Midbrain (tissue), 1 donor: ENCODE measurements around the gene C16orf89.

Source experiments
- DNase-seq: peaks from one replicate; lab custom pipeline; 2025; lab: John Stamatoyannopoulos, UW

Gene C16orf89

DNA sequence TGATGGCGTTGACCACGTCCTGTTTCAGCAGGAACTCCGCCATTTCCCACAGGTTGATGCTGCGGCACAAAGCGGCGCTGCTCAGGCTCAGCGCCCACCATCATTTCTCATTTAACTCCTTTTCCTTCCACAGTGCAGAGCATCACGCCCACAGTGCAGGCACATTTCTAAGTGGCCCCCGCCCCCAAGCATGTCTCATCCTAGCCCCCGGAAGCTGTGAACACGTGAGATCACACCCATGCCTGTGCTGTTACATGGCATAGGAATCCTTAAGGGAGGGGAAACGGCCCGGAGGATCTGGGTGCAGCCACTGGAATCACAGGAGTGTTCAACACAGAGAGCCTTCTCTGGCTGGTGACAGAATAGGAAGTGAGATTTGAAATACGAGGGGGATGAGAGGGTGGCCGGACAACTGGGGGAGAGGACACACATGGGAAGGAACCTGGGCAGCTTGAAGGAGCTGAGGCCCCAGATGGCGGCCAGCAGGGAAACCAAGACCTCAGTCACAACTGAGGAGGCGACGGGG, 36.7 kb downstream of the C16orf89 start:
- DNase-seq: no peak

DNA sequence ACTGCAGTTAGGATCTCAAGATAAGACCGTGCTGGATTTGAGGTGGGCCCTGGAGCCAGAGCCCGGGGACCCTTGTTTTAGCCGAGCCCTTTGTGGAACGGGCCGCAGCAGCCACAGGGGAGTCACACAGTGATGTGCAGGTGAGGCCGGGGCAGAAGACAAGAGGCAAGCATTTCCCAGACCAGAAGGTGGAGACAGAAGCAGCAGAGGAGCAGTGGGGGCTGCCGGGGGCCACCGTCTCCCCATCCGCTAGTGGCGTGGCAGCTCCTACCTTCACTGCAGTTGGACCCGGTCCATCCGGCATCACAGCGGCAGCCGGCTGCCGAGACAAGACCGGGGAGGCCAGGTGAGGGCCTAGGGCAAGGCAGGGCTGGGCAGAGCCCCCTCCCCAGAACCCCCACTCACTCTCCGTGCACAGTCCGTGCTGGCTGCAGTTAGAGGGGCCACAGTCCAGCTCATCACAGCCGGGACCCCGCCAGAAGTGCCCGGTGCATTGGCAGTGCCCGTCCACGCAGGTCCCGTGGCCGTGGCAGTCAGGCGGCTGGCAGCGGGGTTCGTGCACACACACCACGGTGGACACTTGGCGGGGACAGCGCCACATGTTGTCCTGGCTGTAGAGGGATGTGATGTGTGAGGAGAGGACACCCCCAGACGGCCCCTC, 38.1 kb downstream of the C16orf89 start:
- DNase-seq: no peak

DNA sequence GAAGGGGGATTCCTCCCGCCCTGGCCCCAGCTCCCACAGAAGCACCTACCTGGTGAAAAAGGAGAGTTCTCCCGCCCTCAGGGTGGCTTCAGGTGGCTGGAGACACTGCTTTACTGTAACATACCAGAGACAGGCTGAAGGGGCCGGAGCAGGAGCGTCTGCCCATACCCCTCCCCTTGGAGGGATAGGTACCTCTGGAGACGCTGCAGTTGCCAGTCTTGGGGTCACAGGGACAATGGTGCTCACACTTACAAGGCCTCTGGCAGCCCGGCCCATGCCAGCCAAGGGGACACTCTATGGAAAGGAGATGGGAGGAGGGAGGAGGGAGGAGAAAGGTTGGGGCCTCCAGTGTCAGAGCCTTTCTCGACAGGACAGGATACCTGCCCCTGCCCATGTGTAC, 38.7 kb downstream of the C16orf89 start:
- DNase-seq: no peak

DNA sequence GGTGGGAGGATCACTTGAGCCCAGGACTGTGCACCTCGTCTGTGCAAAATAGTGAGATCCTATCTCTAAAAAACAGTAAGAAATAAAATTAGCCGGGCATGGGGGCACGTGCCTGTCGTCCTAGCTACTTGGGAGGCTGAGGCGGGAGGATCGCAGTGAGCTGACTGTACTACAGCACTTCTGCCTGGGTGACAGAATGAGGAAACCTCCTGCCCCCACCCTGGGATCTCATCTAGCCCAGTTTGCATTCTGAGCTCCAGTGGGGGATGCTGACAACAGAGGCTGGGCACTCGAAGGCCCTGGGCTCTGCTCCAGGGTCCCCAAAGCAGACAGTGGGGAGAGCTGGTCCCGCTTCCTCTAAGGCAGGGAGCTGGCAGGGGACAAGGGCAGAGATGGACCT, 39.1 kb downstream of the C16orf89 start:
- no peak for DNase-seq

DNA sequence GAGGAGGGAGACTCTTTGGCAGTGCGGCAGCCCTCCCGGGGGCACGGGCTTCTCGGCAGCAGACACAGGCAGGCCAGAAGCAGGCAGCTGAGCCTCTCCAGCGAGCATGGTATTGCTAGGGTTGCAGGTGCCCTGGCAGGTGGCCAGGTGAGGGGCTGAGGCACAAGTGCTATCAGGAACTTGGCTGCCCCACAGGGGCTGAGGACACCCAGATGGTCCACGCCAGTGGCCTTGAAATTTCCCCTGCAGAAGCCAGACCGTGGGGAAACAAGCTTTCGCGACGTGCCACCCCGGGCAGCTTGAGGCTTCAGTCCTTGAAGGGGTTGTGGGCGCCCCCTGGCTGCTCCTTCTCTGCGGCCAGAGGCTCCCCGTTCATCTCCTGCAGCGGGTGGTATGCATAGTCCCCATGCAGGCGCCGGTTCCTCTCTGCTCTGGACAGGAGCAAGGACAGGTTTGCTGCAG, 40.6 kb downstream of the C16orf89 start:
- peak; percentile 49 for DNase-seq

DNA sequence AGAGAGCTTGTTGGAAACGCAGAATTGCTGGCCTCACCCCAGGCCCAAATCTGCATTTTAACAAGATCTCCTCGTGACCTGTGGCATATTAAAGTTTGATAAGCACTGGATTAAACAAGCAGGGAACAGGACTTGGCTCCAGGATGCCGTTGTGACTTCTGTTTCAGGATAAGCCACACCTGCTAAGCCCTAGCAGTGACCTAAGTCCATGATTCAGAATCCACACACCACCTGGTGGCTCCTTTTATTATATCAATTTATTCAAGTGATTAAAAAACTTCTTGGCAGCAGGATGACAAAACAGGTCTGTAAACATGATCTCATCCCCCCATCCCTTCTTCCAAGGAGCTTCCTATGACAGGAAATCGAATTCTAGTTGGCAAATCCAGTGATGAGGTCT, 41.1 kb downstream of the C16orf89 start:
- peak; percentile 17 for DNase-seq

DNA sequence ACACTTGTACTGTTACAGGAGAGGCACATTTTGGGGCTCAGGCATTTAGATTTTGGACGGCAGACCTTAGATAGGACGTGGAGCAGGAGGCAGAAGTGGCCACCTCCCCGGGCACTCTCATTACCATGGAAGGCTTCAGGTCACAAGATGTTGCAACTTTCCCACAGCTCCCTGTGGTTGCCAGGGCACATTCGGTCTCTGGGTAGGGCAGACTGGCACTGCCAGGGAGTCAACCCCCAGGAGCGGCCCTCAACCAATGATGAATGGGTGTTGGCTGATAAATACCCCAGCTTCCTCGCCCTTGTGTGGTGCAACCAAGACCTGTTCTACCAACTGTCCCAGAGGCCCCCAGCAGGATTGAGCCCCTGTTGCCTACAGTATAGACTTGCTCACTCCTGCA, 43.2 kb downstream of the C16orf89 start:
- no peak for DNase-seq

DNA sequence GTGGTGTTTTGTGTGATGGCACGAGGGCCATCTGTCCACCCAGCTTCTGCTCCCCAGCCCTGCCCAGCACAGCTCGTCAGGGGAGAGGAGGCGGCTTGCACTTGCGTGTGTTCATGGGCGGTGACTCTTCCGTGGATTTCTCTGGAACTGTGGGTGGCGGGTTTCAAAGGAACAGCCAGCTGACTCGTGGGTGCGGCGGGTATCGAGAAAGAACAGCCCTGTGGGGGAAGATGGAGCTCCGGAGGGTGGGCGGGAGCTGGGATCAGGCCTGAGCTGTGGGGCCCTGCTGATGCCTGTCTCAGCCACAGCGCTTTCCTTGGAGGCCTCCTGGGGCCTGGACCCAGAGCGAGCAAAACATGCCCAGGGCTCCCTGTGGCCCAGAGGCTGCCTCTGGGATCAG, 45.2 kb downstream of the C16orf89 start:
- no peak for DNase-seq

DNA sequence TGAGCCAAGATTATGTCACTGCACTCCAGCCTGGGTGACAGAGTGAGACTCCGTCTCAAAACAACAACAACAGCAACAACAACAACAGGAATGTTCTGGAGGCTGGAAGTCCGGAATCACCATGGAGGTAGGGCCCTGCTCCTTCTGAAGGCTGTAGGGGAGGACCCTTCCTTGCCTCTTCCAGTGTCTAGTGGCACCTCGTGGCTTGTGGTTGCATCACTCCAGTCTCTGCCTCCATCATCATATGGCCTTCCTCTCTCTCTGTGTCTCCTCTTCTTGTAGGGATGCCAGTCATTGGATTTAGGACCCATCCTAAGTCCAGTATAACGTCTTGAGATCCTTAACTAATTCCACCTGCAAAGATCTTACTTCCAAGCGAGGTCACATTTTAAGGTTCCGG, 46.0 kb downstream of the C16orf89 start:
- no peak for DNase-seq

DNA sequence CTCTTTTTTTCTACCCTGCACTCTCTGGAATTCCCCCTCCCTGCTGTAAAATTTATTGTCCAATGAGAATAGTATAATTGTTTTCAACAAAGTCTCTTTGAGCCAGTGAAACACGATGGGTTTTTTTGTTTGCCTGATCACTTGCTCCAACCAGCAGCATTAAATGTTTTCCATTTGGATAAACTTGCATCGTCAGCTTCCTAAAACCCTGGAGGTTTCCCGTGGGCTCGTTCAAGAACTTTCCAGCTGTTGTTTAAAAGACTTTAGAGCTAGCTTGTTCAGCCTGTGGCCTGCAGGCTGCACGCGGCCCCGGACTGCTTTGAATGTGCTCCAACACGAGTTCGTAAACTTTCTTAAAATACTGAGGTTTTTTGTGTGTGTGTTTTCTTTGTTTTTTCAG, 47.0 kb downstream of the C16orf89 start:
- DNase-seq: peak; percentile 69

DNA sequence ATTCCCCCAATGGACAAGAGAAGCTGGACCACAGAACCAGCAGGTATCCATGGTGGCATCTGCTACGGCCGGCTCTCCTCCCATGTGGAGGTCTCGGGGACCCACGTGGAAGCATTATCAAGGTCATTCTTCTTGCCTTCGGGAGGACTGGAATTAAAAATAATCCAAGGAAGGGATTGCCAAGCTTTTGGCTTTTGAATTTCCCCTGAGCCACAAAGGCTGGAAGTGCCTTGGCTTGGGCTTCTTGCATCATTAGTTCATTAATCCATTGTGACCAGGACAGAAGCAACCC, 48.1 kb downstream of the C16orf89 start:
- no peak for DNase-seq

DNA sequence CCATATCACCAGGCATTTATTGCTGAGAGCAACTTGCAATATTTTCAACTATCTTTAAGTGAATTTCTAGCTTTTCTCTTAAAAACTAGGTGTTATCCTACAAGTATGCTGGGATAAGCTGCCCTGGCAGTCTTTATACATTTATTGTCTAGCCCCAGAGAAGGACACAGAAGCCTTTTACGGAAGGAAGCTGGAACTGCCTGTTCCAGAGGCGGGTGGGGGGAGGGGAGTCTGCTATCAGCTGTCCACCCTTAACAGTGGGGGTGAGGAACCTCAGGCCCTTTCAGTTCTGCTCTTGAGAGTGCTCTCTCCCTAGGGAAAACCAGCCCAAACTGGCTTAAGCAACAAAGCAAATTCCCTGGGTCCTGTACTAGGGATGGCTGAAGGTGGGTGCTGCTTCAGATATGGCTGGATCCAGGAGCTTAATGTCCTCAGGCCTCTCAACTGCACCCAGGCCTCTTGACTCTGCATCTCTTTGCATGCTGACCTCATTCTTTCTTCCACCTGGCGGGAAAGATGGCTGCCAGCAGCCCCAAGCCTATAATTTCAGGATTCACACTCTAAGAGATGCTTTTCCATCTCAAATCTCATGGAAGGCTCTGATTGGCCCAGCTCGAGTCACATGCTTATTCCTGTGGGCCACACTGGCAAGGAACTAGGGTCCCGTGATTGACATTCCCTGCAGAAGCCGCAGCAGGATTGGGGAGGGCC, 48.6 kb downstream of the C16orf89 start:
- peak; percentile 54 for DNase-seq

DNA sequence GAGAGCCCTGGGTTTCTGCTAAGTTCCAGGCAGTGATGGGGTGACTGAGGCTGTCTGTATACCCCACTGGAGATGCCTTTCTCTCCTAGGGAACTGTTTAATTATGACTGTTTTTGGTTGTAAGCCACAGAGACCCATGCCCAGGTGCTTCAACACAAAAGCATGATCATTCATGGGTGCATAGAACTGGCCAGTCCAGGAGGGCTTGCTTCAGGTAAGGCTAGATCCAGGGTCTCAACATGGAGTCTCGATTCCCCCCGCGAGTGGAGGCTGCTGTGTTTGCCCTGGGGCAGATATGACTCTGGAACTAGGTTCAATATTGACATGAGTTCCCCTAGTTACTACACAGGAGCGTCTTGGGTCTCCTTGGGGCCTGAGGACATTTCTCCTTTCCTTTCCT, 49.9 kb downstream of the C16orf89 start:
- no peak for DNase-seq

DNA sequence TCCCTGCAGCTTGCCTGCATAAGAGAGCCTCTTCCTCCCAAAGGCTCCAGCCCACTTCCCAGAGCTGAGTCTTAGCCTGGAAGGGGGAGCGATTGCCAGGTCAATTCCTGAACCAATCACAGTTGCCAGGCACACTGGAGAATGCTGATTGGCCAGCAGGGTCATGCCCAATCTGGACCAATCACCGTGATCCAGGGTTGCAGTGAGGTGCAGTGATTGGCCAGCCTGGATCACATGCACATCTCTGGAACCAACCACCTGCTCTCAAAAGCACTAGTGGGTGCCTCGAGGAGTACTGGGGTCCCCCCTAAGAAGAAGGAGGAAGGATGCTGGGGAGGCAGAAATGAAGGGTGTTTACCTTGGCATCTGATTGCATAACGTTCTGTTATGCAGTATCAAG, 50.4 kb downstream of the C16orf89 start:
- no peak for DNase-seq

DNA sequence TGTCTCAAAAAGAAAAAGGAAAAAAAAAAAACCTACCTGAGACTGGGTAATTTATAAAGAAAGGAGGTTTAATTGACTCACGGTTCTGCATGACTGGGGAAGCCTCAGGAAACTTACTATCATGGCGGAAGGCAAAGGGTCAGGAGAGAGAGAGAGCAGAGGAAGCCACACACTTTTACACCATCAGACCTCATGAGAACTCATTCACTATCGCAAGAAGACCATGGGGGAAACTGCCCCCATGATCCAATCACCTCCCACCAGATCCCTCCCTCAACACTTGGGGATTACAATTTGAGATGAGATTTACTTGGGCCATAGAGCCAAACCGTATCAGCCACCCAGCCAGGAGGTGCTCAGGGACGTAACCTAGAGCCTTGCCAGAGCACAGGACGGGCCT, 52.9 kb downstream of the C16orf89 start:
- no peak for DNase-seq

DNA sequence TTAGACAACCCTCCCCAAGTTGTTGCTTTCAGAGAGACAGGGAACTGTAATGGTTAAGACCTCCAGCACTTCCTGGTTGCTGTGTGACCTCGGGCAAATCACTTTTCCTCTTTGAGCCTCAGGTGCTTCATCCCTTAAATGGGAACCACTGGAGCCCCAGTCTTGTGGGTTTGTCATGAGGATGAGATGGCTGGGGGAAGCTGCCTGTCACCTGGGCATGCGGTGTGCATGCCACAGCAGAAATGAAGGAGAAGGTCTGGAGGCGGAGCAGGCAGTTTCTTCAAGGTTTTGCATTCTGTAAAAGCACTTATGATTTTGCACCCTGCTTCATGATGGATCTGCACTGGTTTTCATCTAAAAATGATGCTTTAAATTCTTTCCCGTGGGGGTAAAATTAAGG, 54.1 kb downstream of the C16orf89 start:
- DNase-seq: no peak

DNA sequence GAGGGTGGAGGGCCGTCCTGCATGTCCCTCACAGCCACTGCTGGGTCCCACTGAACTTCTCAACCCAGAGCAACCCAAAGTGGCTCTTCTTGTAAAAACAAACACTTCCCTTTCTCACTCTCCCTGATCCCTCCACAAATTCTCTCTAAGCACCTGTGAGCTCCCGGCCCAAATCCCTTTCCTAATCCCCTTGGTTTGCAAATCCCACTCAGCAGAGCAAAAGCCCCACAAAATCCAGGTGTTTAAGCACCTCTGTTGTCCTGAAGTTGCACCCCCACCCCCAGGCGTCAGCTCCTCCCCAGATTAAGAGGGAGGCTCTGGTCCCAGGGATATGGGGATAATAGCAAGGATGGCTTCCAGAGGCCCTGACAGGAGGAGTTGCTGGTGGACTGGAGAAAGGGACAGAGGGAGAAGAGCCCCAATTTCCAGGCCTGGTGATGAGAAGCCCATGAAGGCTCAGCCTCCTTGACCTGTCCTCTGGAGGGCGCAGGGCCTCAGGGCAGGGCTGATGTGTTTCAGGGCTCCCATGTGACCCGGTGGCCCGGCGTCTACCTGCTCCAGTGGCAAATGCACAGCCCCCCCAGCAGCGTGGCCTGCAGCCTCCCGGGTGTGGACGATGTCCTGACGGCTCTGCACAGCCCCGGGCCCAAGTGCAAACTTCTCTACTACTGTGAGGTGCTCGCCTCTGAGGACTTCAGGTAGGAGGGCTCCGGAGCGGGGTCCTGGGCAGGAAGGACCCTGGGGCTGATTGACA, 55.0 kb downstream of the C16orf89 start:
- DNase-seq: no peak

DNA sequence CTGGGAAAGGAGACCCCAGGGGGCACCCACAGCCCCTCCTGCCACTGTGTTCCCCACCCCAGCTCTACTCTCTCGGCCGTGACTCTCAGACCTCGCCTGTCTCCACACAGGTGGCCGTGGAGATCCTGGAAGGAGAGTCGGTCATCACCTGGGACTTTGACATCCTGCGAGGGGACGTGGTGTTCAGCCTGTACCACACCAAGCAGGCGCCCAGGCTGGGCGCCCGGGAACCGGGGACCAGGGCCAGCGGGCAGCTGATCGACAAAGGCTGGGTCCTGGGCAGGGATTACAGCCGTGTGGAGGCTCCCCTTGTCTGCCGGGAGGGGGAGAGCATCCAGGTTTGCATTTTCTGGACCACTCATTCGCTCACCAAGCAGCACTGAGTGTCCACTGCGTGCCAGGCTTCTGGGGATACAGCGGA, 57.4 kb downstream of the C16orf89 start:
- no peak for DNase-seq

DNA sequence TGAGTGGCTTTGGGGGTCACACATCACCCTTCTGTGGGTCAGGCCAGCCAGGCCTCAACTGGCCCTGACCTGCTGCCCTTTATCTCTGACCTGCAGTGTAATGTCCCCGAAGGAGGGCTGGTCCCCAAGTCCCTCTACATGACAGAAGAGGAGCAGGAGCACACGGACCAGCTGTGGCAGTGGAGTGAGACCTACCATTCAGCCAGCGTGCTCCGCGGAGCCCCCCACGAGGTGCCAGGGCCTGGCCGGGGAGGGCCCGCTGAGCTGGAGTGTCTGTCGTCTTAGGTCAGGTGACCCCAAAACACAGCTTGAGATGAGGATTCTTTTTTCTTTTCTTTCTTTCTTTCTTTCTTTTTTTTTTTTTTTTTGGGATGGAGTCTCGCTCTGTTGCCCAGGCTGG, 58.5 kb downstream of the C16orf89 start:
- DNase-seq: no peak

DNA sequence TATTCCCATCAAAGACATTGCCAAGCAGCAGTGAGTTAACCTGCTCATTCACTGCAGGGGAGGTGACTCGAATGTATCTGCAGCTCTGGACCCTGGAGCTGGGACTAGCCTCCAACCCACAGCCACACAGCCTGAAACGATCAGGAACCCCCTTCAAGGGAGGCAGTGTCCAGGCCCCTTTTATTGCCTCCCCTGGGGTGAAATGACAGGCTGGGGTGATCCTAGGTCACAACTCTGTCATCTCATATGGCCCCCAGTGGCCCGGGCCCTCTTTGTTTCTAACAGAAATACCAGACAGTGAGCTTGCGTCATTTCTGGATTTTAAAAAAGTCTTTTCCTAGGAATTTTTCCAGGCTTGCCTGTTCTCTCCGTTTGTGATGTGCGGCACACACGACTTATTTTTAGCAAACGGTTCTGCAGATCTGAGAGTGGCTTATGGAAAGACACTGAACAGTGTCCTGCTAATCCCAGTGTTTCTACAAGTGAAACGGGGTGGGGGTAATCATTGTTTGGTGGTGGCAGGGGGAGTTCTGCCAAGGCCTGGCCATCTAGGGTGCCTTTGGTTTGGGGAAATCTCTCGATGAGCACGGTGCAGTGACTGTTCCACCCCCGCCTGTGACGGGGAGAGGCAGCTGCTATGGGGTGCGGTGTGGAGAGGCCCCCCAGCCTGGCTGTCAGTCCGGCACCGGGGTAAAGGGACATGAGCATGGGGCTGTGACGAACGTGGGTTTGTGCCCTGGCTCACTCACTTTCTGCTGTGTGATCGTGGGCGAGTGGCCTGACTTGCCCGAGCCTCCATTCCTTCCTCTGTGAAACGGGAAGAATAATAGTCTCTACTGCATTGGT, 59.2 kb downstream of the C16orf89 start:
- no peak for DNase-seq

DNA sequence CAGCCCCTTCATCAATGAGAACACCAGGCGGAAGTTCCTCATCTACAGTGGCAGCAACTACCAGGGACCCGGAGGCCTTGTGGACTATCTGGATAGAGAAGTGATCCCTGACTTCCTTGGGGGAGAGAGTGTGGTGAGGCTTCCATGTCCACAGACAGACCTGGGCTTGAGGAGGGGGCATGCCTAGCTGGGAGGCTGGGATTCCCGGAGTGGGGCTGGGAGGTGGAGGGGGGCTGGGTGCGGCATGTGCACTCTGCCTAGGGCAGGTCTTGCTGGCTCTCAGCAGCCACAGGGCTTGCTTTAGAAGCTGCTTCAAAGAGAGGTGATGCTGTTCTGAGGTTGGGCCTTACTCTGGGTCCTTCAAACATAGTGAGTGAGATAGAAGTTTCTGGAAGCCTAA, 59.8 kb downstream of the C16orf89 start:
- no peak for DNase-seq

DNA sequence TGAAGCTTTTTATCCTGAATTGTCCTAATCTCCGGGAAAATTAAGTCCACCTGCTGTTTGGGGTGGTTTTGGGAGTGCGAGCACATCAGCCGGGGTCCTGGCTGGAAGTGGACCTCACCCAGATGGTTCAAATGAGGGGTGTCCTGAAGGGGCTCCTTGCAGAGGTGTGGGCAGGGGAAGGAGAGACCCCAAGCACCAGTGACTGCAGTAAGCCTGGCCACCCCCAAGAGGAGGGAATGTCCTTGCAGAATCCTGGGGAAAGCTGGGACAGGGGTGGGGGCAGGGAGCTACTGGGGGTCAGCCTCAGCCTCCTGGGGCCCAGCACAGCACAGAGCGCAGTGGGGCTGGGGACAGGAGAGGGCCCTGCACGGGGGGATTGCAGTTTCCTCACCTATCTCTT, 61.4 kb downstream of the C16orf89 start:
- DNase-seq: no peak
